Kidney (tissue), 14 donors: Measurements from ENCODE around the gene CCDC149. TPM values are rescaled to one million over a fixed set of nuclear protein-coding genes. Genes with fewer than 3 reads are reported as not detected.

Source experiments
- DNase-seq, 5 donors: peaks; one replicate each; pipeline ENCODE4 v3.0.0-alpha.2; 2013 to 2020
- FAIRE-seq: peaks from 2 replicates; lab custom pipeline; 2012; peaks lifted over from hg19 to GRCh38; lab: Jason Lieb, UNC
- H3K27ac ChIP-seq, 2 donors: one replicate each; pipeline ENCODE4 v1.7.0; 2013; ENCODE audit warnings: low read depth in 2 of 2, low read length in 2 of 2, inconsistent platforms in 1 of 2
- H3K27me3 ChIP-seq: one replicate; pipeline ENCODE4 v1.7.1; 2013; ENCODE audit warnings: low read length, inconsistent platforms; ENCODE audit not compliant: control insufficient read depth, insufficient read depth
- H3K36me3 ChIP-seq, 3 donors: one replicate each; pipeline versions ENCODE4 v1.7.0 to v1.7.1; 2013; ENCODE audit warnings: low read length in 3 of 3, control low read depth in 1 of 3, inconsistent platforms in 1 of 3; ENCODE audit not compliant: insufficient read depth in 3 of 3, control insufficient read depth in 2 of 3
- H3K4me1 ChIP-seq, 3 donors: one replicate each; pipeline versions ENCODE4 v1.7.0 to v1.7.1; 2013; ENCODE audit warnings: low read length in 3 of 3, inconsistent platforms in 1 of 3, low read depth in 1 of 3; ENCODE audit not compliant: control insufficient read depth in 2 of 3, insufficient read depth in 2 of 3
- H3K4me3 ChIP-seq, 3 donors: one replicate each; pipeline versions ENCODE4 v1.7.0 to v1.8.1; 2013; ENCODE audit warnings: low read length in 3 of 3, control low read depth in 1 of 3, inconsistent platforms in 1 of 3
- H3K9ac ChIP-seq, 3 donors: one replicate each; pipeline versions ENCODE4 v1.7.0 to v1.7.1; 2013; ENCODE audit warnings: low read length in 3 of 3, control low read depth in 1 of 3, inconsistent platforms in 1 of 3
- H3K9me3 ChIP-seq, 3 donors: one replicate each; pipeline versions ENCODE4 v1.7.0 to v1.7.1; 2013; ENCODE audit warnings: low read length in 3 of 3, control low read depth in 1 of 3, inconsistent platforms in 1 of 3; ENCODE audit not compliant: control insufficient read depth in 2 of 3, insufficient read depth in 1 of 3
- intact Hi-C: fragments of 100-400 bp; cut with DNase I; formaldehyde crosslinking; loops from one replicate; pipeline ENCODE4 v1.11.1; 2022
- polyA plus RNA-seq: library from polyadenylated mRNA; stranded (reverse); fragments of 350-450 nt; fragmentation: Illumina TruSeq; extraction: RNeasy Lipid Tissue Mini Kit (QIAGEN cat#74804); gene quantifications from one replicate; pipeline ENCODE4 v1.2.3, GENCODE V29; 2014; ENCODE audit warnings: low read depth, low replicate concordance; ENCODE audit not compliant: insufficient read depth
- total RNA-seq: library from RNA; stranded (reverse); fragmentation: NEBNext Ultra II Directional; extraction: Animal tissue kit (Norgen Biotek cat#: 25700); gene quantifications from one replicate; pipeline ENCODE4 v1.2.1, GENCODE V29; 2021
- TF ChIP-seq, protein P1 (sequence below): IDR thresholded peaks from 3 replicates; pipeline ENCODE4 v1.5.1; 2012; ENCODE audit warnings: mild to moderate bottlenecking, moderate library complexity, borderline replicate concordance; ENCODE audit not compliant: insufficient read depth; ENCODE audit errors: extremely low read depth
- donor health status: control.
- donor health status: control.
- donor health status: control.
- donor health status: control.
- donor health status: control.
- donor health status: DM: yes; HTN: yes; CAD: no.
- donor health status: Normal renal cell carcinoma (clear cell type).

CCDC149 gene
- total and polyA plus RNA-seq, 2 donors from 2014 or later, result 6.9 to 21.8 TPM

DNA sequence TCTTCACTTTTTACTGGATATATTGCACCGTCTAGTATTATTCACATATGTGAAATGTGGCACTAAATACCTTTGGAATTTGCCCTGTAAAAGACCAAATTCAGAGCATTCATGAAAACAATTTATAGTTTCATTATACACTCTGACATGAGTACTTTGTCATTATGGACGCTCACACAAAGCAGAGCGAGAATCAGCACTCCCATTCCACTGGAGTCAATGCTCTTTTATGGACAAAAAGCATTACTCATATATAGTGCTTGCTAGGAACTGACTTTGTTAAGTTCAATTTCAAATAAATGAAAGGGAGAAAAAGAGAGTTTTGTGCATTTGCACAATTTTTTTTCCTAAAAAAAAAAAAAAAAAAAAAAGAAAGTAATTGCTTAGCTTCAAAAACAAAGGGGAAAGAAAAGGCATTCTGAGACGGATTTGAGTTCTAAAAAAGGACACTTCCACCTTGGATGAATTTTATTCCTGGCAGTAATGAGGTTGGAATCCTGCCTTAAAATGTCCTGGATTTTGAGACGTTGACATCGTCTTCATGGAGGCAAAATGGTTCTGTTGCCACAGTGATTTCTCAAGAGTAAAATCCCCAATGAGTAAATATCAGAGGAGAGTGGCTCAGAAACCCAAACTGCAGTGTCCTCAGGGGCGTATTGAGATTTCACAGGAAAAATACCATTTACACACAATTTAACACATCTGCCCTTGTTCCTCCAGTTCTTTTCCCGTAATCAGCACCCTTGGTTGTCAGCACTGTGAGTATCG is 34.8 kb downstream of the CCDC149 start:
- no peak for FAIRE-seq
- H3K9me3 ChIP-seq, result no peaks in the 10 kb centered on the region
- H3K4me1 ChIP-seq, result no peaks in the 10 kb centered on the region
- no peak overlapping the region for H3K9ac ChIP-seq
- intact Hi-C loops, result no loop called here
- no peak for DNase-seq
- H3K36me3 ChIP-seq, result peaks cover 0 to 4% (median 1%) of the 10 kb centered on the region in 3 donors
- TF ChIP-seq, protein P1, sequence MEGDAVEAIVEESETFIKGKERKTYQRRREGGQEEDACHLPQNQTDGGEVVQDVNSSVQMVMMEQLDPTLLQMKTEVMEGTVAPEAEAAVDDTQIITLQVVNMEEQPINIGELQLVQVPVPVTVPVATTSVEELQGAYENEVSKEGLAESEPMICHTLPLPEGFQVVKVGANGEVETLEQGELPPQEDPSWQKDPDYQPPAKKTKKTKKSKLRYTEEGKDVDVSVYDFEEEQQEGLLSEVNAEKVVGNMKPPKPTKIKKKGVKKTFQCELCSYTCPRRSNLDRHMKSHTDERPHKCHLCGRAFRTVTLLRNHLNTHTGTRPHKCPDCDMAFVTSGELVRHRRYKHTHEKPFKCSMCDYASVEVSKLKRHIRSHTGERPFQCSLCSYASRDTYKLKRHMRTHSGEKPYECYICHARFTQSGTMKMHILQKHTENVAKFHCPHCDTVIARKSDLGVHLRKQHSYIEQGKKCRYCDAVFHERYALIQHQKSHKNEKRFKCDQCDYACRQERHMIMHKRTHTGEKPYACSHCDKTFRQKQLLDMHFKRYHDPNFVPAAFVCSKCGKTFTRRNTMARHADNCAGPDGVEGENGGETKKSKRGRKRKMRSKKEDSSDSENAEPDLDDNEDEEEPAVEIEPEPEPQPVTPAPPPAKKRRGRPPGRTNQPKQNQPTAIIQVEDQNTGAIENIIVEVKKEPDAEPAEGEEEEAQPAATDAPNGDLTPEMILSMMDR, result no peak
- H3K4me3 ChIP-seq, result no peak overlapping the region
- H3K27me3 ChIP-seq, result no peaks in the 10 kb centered on the region
- no peak overlapping the region for H3K27ac ChIP-seq

DNA sequence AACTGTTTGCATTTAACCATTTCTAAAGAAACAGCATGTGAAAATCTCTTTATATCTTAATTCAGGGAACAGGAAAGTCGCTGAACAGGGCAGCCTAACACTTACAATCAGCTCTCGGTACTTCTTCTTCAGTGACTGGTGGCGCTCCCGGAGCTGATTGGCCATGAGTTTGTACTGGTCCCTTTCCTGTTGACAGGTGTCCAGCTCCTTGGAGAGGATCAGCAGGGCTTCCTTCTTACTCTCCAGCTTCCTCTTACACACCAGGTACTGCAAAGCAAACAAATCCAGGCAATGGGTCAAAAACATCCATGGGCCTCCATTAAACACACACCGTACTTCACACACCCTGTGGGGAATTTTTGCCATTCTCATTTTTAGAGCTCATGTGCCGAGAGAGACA is 36.4 kb downstream of the CCDC149 start:
- intact Hi-C loops, result no loop called here
- Histone ChIP-seq H3K4me1 (no peaks in the 10 kb centered on the region), H3K27ac (no peak overlapping the region), H3K4me3 (no peak overlapping the region), H3K9ac (no peak overlapping the region), H3K9me3 (no peaks in the 10 kb centered on the region), H3K27me3 (no peaks in the 10 kb centered on the region), H3K36me3 (peaks cover 5 to 12% (median 10%) of the 10 kb centered on the region in 3 donors)
- no peak for DNase-seq
- TF ChIP-seq, protein P1, result no peak
- FAIRE-seq, result no peak

DNA sequence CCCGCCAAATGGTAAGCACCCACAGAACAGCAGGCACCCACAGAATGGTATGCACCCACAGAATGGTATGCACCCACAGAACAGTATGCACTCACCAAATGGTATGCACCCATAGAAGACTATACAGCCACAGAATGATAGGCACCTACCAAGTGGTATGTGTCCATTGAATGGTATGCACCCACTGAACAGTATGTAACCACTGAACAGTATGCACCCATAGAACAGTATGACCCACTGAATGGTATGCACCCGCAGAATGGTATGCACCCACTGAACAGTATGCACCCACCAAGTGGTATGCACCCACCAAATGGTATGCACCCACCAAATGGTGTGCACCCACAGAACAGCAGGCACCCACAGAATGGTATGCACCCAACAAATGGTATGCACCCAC is 40.1 kb downstream of the CCDC149 start:
- H3K9me3 ChIP-seq, result no peaks in the 10 kb centered on the region
- H3K36me3 ChIP-seq, result peaks cover 5 to 17% (median 10%) of the 10 kb centered on the region in 3 donors
- TF ChIP-seq, protein P1, result no peak

More for the DNA sequence above, 40.1 kb downstream of the CCDC149 start:
- intact Hi-C loops, result no loop called here
- Histone ChIP-seq H3K4me1 (no peaks in the 10 kb centered on the region), H3K27ac (no peak overlapping the region), H3K4me3 (no peak overlapping the region), H3K9ac (no peak overlapping the region), H3K27me3 (no peaks in the 10 kb centered on the region)
- DNase-seq, result no peak
- no peak for FAIRE-seq
